Loucy (cell line): ENCODE measurements around the gene PSMG3.

Experiments
- H2AFZ ChIP-seq: fragments of 200-600 bp; sonication (generic); 2 replicates; pipeline ENCODE4 v1.6.0; 2016; ENCODE audit warnings: antibody characterized with exemption, mild to moderate bottlenecking, low read length, moderate library complexity
- H3F3A ChIP-seq: fragments of 200-600 bp; 2 replicates; pipeline ENCODE4 v1.6.0; 2016; ENCODE audit warnings: antibody characterized with exemption, low read depth, mild to moderate bottlenecking
- H3K27me3 ChIP-seq: fragments of 200-600 bp; sonication (generic); 2 replicates; pipeline ENCODE4 v1.6.1; 2014; ENCODE audit warnings: low read length, mild to moderate bottlenecking; ENCODE audit not compliant: insufficient read depth, poor library complexity, severe bottlenecking
- H3K36me3 ChIP-seq: fragments of 200-600 bp; sonication (generic); 2 replicates; pipeline ENCODE4 v1.6.1; 2016; ENCODE audit warnings: low read length; ENCODE audit not compliant: insufficient read depth
- H3K4me1 ChIP-seq: fragments of 200-600 bp; sonication (generic); 2 replicates; pipeline ENCODE4 v1.5.1; 2014; ENCODE audit warnings: low read length, mild to moderate bottlenecking; ENCODE audit not compliant: insufficient read depth, poor library complexity, severe bottlenecking
- H3K4me2 ChIP-seq: fragments of 200-600 bp; sonication (generic); 2 replicates; pipeline ENCODE4 v1.6.0; 2014; ENCODE audit warnings: antibody characterized with exemption, low read length, low read depth, mild to moderate bottlenecking; ENCODE audit not compliant: poor library complexity, severe bottlenecking
- H3K4me3 ChIP-seq: fragments of 200-600 bp; sonication (generic); 2 replicates; pipeline ENCODE4 v1.5.1; 2014; ENCODE audit warnings: low read length, mild to moderate bottlenecking, mixed read lengths; ENCODE audit not compliant: poor library complexity, severe bottlenecking
- H3K79me2 ChIP-seq: fragments of 200-600 bp; sonication (generic); 2 replicates; pipeline ENCODE4 v1.6.1; 2014; ENCODE audit warnings: low read length; ENCODE audit not compliant: insufficient read depth
- H3K9ac ChIP-seq: fragments of 200-600 bp; sonication (generic); 2 replicates; pipeline ENCODE4 v1.6.0; 2014; ENCODE audit warnings: mild to moderate bottlenecking, low read depth, low read length, moderate library complexity; ENCODE audit not compliant: poor library complexity, severe bottlenecking
- H3K9me2 ChIP-seq: fragments of 200-600 bp; sonication (generic); replicated peaks from 2 replicates; pipeline ENCODE4 v1.6.1; 2016; ENCODE audit warnings: low read depth, low read length, mixed read lengths
- H3K9me3 ChIP-seq: fragments of 200-600 bp; sonication (generic); 2 replicates; pipeline ENCODE4 v1.6.1; 2014; ENCODE audit warnings: mild to moderate bottlenecking, antibody characterized with exemption, low read length, low read depth; ENCODE audit not compliant: insufficient read depth
- H4K20me1 ChIP-seq: fragments of 200-600 bp; sonication (generic); 2 replicates; pipeline ENCODE4 v1.6.0; 2014; ENCODE audit warnings: antibody characterized with exemption, low read length, mild to moderate bottlenecking; ENCODE audit not compliant: insufficient read depth, poor library complexity, severe bottlenecking
- CTCF ChIP-seq: fragments of 200-600 bp; sonication (generic); conservative IDR thresholded peaks from 2 replicates; pipeline ENCODE4 v1.5.1; 2014; ENCODE audit warnings: mild to moderate bottlenecking, antibody characterized with exemption, low read length
- EZH2phosphoT487 ChIP-seq: fragments of 200-600 bp; IDR thresholded peaks from 2 replicates; pipeline ENCODE4 v1.6.1; 2018; ENCODE audit warnings: antibody characterized with exemption, mild to moderate bottlenecking, moderate library complexity, borderline replicate concordance

The PSMG3 gene

DNA sequence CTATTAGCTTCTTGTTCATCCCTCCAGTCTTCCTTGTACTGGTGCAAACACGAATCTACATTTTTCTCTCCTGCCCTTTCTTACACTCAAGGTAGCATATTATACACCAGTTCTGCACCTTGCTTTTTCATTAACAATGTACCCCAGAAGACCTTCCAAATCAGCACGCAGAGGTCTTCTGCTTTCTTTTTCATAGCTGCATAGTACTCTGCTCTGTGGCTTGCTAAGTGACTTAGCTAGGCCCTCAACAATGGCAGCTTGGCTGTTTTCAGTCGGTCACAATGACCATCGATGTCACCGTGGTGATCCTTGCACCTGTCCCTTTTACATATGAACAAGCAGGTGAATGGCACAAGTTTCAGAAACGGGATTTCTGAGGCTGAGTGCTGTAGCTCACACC, 44.4 kb downstream of the PSMG3 start:
- Histone ChIP-seq H3K4me3 (no peak overlapping the region), H2AFZ (no peak overlapping the region), H3K9ac (no peak overlapping the region), H3K9me2 (no peaks in the 10 kb centered on the region), H3K79me2 (peaks cover 7% of the 10 kb centered on the region), H3K27me3 (no peaks in the 10 kb centered on the region), H3K4me1 (peaks cover 24% of the 10 kb centered on the region), H3K9me3 (no peaks in the 10 kb centered on the region), H3F3A (no peaks in the 10 kb centered on the region), H3K4me2 (no peak overlapping the region), H3K36me3 (no peaks in the 10 kb centered on the region), H4K20me1 (no peaks in the 10 kb centered on the region)
- TF ChIP-seq EZH2phosphoT487 (no peak), CTCF (no peak)

- TF ChIP-seq EZH2phosphoT487 (no peak), CTCF (no peak)
- Histone ChIP-seq H3K4me1 (peaks cover 14% of the 10 kb centered on the region), H3K27me3 (no peaks in the 10 kb centered on the region), H3F3A (no peaks in the 10 kb centered on the region), H3K36me3 (no peaks in the 10 kb centered on the region), H3K4me3 (no peak overlapping the region), H3K9ac (no peak overlapping the region), H3K9me2 (no peaks in the 10 kb centered on the region), H3K4me2 (no peak overlapping the region), H2AFZ (no peak overlapping the region), H3K9me3 (no peaks in the 10 kb centered on the region), H4K20me1 (no peaks in the 10 kb centered on the region), H3K79me2 (no peaks in the 10 kb centered on the region)
Measured at GRCh38 chr7:1523844-1524243, 46.0 kb downstream of the PSMG3 start.

GRCh38 chr7:1523208-1523607, 46.6 kb downstream of the PSMG3 start:
- H3K9me2 ChIP-seq, result no peaks in the 10 kb centered on the region
- H3K4me2 ChIP-seq, result no peak overlapping the region
- H3F3A ChIP-seq, result no peaks in the 10 kb centered on the region
- H3K9me3 ChIP-seq, result no peaks in the 10 kb centered on the region
- H3K9ac ChIP-seq, result no peak overlapping the region
- H3K79me2 ChIP-seq, result no peaks in the 10 kb centered on the region
- no peak overlapping the region for H3K4me3 ChIP-seq
- no peaks in the 10 kb centered on the region for H4K20me1 ChIP-seq
- H3K27me3 ChIP-seq, result no peaks in the 10 kb centered on the region
- no peaks in the 10 kb centered on the region for H3K36me3 ChIP-seq
- H3K4me1 ChIP-seq, result peaks cover 14% of the 10 kb centered on the region
- TF ChIP-seq EZH2phosphoT487 (no peak), CTCF (no peak)
- no peak overlapping the region for H2AFZ ChIP-seq
